T-cell (primary cell): Measurements from ENCODE around the gene FA2H. TPM values are rescaled to one million over a fixed set of nuclear protein-coding genes. Genes with fewer than 3 reads are reported as not detected.

Experiments
- ATAC-seq, 4 experiments: fragments of 200-7000 bp in 3 of 4; fragments of 150-1000 bp in 1 of 4; cut with Tn5 transposase; replicated peaks in 1 of 4; 1 replicate in 3 of 4; 2 replicates in 1 of 4; pipeline ENCODE4 v1.10.0; 2021; ENCODE audit warnings: moderate library complexity in 3 of 4, mild to moderate bottlenecking in 2 of 4, moderate number of reproducible peaks in 1 of 4
- CTCF ChIA-PET, 2 donors: fragments of 300-600 bp; sonication (Branson Sonifier 250); formaldehyde crosslinking; loops; one replicate each; lab custom pipeline; 2022; ENCODE audit warnings: antibody characterized with exemption in 2 of 2; lab: Charles Lee
- POLR2A ChIA-PET, 2 donors: fragments of 300-600 bp; sonication (Branson Sonifier 250); formaldehyde crosslinking; loops; one replicate each; lab custom pipeline; 2022; ENCODE audit warnings: antibody characterized with exemption in 2 of 2; lab: Charles Lee
- DNase-seq, 35 experiments: peaks; one replicate each; pipeline versions ENCODE4 v3.0.0 to v3.0.0-alpha.2; 2013 to 2023
- H3K27ac ChIP-seq: one replicate; pipeline ENCODE4 v1.5.1; 2013; ENCODE audit warnings: low read length
- H3K27me3 ChIP-seq, 2 experiments: replicated peaks in 1 of 2; 1 replicate in 1 of 2; 2 replicates in 1 of 2; pipeline versions ENCODE4 v1.6.1 to v1.7.0; 2013; ENCODE audit warnings: low read length in 1 of 2, mixed read lengths in 1 of 2; ENCODE audit not compliant: control insufficient read depth in 2 of 2, insufficient read depth in 2 of 2; ENCODE audit errors: extremely low read depth in 1 of 2
- H3K36me3 ChIP-seq, 2 donors: 1 replicate in 1 of 2; 2 replicates in 1 of 2; pipeline versions ENCODE4 v1.6.1 to v1.7.0; 2013; ENCODE audit warnings: low read length in 1 of 2; ENCODE audit not compliant: control insufficient read depth in 2 of 2, insufficient read depth in 1 of 2; ENCODE audit errors: extremely low read depth in 1 of 2
- H3K4me1 ChIP-seq, 2 experiments: 1 replicate in 1 of 2; 2 replicates in 1 of 2; pipeline versions ENCODE4 v1.6.1 to v1.7.0; 2013; ENCODE audit warnings: low read length in 2 of 2, mixed read lengths in 1 of 2; ENCODE audit not compliant: insufficient read depth in 2 of 2, control insufficient read depth in 1 of 2; ENCODE audit errors: extremely low read depth in 1 of 2
- H3K4me3 ChIP-seq, 2 donors: 1 replicate in 1 of 2; 2 replicates in 1 of 2; pipeline versions ENCODE4 v1.5.1 to v1.7.0; 2013; ENCODE audit warnings: mild to moderate bottlenecking in 2 of 2, low read length in 1 of 2, moderate library complexity in 1 of 2; ENCODE audit not compliant: control insufficient read depth in 1 of 2; ENCODE audit errors: extremely low read depth in 1 of 2
- H3K9me3 ChIP-seq: 2 replicates; pipeline ENCODE4 v1.7.0; 2013
- H3K27ac Mint-ChIP-seq, 2 donors: one replicate each; pipeline ENCODE4 v1.8.0; 2020 to 2021; ENCODE audit warnings: mild to moderate bottlenecking in 2 of 2, mixed read lengths in 2 of 2
- H3K27me3 Mint-ChIP-seq, 2 donors: one replicate each; pipeline ENCODE4 v1.8.0; 2021 to 2022; ENCODE audit warnings: mixed read lengths in 2 of 2
- H3K36me3 Mint-ChIP-seq: one replicate; pipeline ENCODE4 v1.8.0; 2021; ENCODE audit warnings: mixed read lengths
- H3K4me1 Mint-ChIP-seq, 3 donors: one replicate each; pipeline ENCODE4 v1.8.0; 2020 to 2022; ENCODE audit warnings: mixed read lengths in 3 of 3, mild to moderate bottlenecking in 1 of 3
- H3K4me3 Mint-ChIP-seq, 3 donors: one replicate each; pipeline ENCODE4 v1.8.0; 2020 to 2022; ENCODE audit warnings: mild to moderate bottlenecking in 3 of 3, mixed read lengths in 3 of 3, moderate library complexity in 3 of 3
- H3K9me3 Mint-ChIP-seq, 3 donors: one replicate each; pipeline ENCODE4 v1.8.0; 2020 to 2022; ENCODE audit warnings: mixed read lengths in 3 of 3
- WGBS: methylation state at CpG from one replicate; pipeline ENCODE4 v1.1.5; 2013; ENCODE audit warnings: missing lambda C conversion rate; ENCODE audit not compliant: insufficient coverage; 5-methylcytosine and 5-hydroxymethylcytosine counted together
- total RNA-seq, 35 experiments: library from RNA in 6 of 35; stranded (reverse) in 6 of 35; fragments of 120-200 nt in 1 of 35; gene quantifications; one replicate each; pipeline versions ENCODE4 v1.2.1 to v1.2.4 and lab custom pipeline; 2013 to 2026

Gene FA2H
- total RNA-seq, 5 donors from 2014 or later (not counting 1 experiment from before 2014, with no cell fraction given) = 0.23 to 0.39 (median 0.35) TPM; not detected in 2

DNA sequence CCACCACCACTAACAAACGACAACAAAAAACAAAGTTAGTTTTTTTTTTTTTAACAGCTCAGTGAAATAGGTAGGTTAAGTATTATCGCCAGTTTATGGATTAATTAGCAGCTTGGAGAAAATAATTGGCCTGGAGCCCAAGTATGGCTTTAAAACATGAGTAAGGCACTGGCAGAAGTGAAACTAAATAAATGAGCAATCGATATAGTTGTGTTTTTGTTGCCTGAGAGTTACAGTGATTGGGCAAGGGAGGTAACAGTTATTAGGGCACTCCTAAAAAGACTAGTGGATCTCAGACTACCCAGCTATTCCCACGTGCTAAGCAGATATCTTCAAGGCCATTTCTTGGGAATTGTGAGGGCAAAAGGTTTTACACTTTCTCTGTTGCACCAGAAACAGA, 76.4 kb downstream of the FA2H start:
- peaks cover 0 to 14% of the 10 kb centered on the region in 2 donors for H3K36me3 ChIP-seq
- POLR2A ChIA-PET = interaction anchor here in 1 of 2 donors (0.6 kb wide), 2 partner anchors 131 to 319 kb away, joined by 3 read pairs; no protein-coding TSS in a partner anchor
- H3K27me3 ChIP-seq = no peaks in the 10 kb centered on the region
- peak overlapping the region in 1 of 2 donors; percentile 22 for H3K4me3 ChIP-seq
- H3K27ac Mint-ChIP-seq = peak overlapping the region; percentile 86 to 91
- no peak for ATAC-seq
- no peaks in the 10 kb centered on the region for H3K27me3 Mint-ChIP-seq
- peaks cover 15 to 35% of the 10 kb centered on the region in 2 experiments for H3K4me1 ChIP-seq
- no peaks in the 10 kb centered on the region for H3K9me3 Mint-ChIP-seq
- no peaks in the 10 kb centered on the region for H3K9me3 ChIP-seq
- peak overlapping the region; percentile 74 to 100 (median 99) for H3K4me3 Mint-ChIP-seq
- H3K36me3 Mint-ChIP-seq = peaks cover 21% of the 10 kb centered on the region
- WGBS = 56% methylated on average over 2 of the region's 4 CpGs
- CTCF ChIA-PET = interaction anchor here in 1 of 2 donors (0.7 kb wide), 1 partner anchor 12 kb away, joined by 3 read pairs; no protein-coding TSS in a partner anchor
- H3K4me1 Mint-ChIP-seq = peaks cover 59 to 70% (median 60%) of the 10 kb centered on the region in 3 donors
- DNase-seq = no peak
- peak overlapping the region; percentile 78 for H3K27ac ChIP-seq

DNA sequence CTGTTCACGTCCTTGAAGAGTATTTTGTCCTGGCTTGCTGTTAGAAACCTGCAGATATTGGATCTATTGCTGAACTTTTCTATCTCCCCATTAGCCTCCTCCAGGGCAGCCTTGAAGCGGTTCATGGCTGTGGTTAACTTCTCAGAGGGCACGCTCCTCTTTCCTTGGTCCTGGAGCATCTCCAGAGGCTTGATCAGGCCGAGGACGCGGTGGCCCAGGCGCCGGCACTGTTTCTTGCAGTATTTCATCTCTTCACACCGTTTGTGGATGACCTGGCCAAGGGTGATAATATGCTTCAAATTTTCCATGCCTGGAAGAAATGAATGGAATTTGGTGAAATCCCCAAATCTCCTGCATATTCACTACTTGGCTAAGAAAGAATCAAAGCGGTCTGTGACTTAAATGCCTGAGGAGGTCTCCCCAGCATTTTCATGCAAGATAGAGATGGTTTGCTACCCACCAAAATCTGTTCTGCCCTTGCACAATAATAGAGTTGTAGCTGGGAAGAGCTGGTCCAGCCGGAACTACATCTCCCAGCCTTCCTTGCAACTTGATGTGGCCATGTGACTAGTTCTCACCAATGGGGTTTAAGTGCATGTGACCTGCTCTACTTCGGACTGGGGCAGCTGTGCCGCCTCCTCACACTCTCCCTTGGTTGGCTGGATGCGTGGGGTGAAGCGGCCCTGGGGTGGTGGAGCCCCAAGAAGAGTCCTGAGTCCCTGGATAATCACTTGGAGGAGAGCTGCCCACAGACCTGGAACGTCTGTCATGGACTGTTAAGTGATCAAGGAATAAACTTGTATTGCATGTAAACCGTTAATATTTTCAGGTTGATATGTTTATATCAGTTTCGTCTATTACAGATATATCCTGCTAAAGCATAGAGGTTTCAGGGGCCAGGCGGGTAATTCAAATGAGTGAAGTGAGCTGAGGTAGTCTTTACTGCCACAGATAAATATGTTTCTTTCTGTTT, 78.9 kb downstream of the FA2H start:
- peak overlapping the region in 1 of 2 donors; percentile 38 for H3K4me3 ChIP-seq
- Mint-ChIP-seq H3K4me3 (peak overlapping the region; percentile 74 to 81 (median 78)), H3K27me3 (no peaks in the 10 kb centered on the region), H3K36me3 (peaks cover 40% of the 10 kb centered on the region), H3K4me1 (peaks cover 52 to 67% (median 57%) of the 10 kb centered on the region in 3 donors), H3K27ac (peak overlapping the region; percentile 74 to 90), H3K9me3 (no peaks in the 10 kb centered on the region)
- H3K27me3 ChIP-seq = no peaks in the 10 kb centered on the region
- CTCF ChIA-PET = interaction anchor here in 1 of 2 donors (0.7 kb wide), 1 partner anchor 8 kb away, joined by 3 read pairs; no protein-coding TSS in a partner anchor
- peak; percentile 19 to 82 (median 57) for DNase-seq
- POLR2A ChIA-PET = interaction anchor here in 1 of 2 donors (0.5 kb wide), 1 partner anchor 87 kb away, joined by 3 read pairs; no protein-coding TSS in a partner anchor
- H3K9me3 ChIP-seq = no peaks in the 10 kb centered on the region
- 100% methylated on average over 1 of the region's 19 CpGs for WGBS
- H3K27ac ChIP-seq = peak overlapping the region; percentile 34
- peaks cover 10 to 26% of the 10 kb centered on the region in 2 experiments for H3K4me1 ChIP-seq
- peak; percentile 60 to 87 (median 65) for ATAC-seq
- peaks cover 0 to 35% of the 10 kb centered on the region in 2 donors for H3K36me3 ChIP-seq

DNA sequence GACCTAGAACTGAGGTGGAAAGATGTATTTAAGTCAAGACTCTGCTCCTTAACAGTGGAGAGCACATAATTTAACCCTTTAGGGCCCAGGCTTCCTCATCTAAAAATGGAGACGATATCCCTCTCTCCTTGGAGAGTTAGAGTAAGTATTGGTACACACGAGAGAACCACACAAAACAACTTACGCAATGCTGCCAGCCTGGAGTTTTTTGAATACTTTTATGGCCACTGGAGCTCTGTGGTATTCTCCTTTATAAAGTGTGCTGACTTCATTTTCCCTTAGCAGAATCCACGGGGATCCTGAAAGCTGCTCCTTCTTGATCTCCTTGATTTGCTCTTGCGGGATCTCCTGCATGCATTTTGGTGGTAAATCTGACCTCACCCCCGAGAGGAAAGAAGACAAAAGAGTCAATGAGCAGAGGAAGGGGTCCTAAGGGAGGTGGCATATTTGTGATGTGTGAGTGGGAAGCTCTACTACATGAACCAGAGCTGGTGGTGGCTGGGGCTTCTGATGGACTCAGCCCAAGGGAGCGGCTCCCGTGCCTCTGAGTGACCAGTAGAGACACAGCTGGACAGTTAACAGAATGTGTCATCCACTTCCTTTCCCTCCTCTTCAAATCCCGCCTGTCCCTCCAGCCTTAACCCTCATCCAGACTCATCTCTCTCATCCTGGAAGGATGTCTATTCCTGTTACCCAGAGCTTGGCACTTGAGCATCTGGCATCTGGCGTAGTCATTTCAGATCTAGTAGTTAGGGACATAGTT, 83.3 kb downstream of the FA2H start:
- H3K27me3 ChIP-seq = no peaks in the 10 kb centered on the region
- no peaks in the 10 kb centered on the region for H3K27me3 Mint-ChIP-seq
- no peaks in the 10 kb centered on the region for H3K9me3 Mint-ChIP-seq
- H3K4me1 ChIP-seq = peaks cover 0 to 5% of the 10 kb centered on the region in 2 experiments
- POLR2A ChIA-PET = no interaction called here
- 85% methylated on average over 3 of the region's 10 CpGs for WGBS
- H3K27ac Mint-ChIP-seq = no peak overlapping the region
- H3K27ac ChIP-seq = no peak overlapping the region
- peaks cover 60% of the 10 kb centered on the region for H3K36me3 Mint-ChIP-seq
- DNase-seq (no peak), ATAC-seq (no peak)
- H3K4me3 ChIP-seq = no peak overlapping the region
- peaks cover 23 to 28% (median 26%) of the 10 kb centered on the region in 3 donors for H3K4me1 Mint-ChIP-seq
- no peak overlapping the region for H3K4me3 Mint-ChIP-seq
- peaks cover 5 to 56% of the 10 kb centered on the region in 2 donors for H3K36me3 ChIP-seq
- H3K9me3 ChIP-seq = no peaks in the 10 kb centered on the region
- CTCF ChIA-PET = no interaction called here

DNA sequence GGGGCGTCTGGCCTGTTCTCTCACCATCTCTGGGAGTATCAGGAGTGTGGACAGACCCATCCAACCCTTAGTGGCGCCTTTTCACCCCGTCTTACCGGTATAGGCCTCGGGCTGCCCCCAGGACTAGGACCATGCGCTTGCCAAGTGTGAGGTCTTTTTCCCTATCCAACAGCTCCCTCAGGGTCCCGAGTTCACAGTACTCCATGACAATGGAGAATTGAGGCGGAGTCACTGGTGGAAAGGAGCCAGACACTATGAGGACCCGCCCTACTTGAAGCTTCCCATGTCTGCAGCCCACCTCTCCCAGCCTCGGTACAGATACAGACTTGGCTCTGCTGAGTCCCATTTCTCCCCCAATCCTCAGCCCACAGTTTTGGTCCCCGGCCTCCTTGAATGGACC, 92.1 kb downstream of the FA2H start:
- Histone ChIP-seq H3K27me3 (no peaks in the 10 kb centered on the region), H3K9me3 (no peaks in the 10 kb centered on the region), H3K4me1 (no peaks in the 10 kb centered on the region), H3K27ac (no peak overlapping the region), H3K36me3 (peaks cover 10 to 57% of the 10 kb centered on the region in 2 donors), H3K4me3 (no peak overlapping the region)
- Mint-ChIP-seq H3K27ac (no peak overlapping the region), H3K4me1 (peaks cover 0 to 2% (median 0%) of the 10 kb centered on the region in 3 donors), H3K4me3 (no peak overlapping the region), H3K9me3 (no peaks in the 10 kb centered on the region), H3K36me3 (peaks cover 32% of the 10 kb centered on the region), H3K27me3 (no peaks in the 10 kb centered on the region)
- DNase-seq = no peak
- CTCF ChIA-PET = no interaction called here
- POLR2A ChIA-PET = no interaction called here
- no peak for ATAC-seq
- 100% methylated on average over 5 of the region's 11 CpGs for WGBS

DNA sequence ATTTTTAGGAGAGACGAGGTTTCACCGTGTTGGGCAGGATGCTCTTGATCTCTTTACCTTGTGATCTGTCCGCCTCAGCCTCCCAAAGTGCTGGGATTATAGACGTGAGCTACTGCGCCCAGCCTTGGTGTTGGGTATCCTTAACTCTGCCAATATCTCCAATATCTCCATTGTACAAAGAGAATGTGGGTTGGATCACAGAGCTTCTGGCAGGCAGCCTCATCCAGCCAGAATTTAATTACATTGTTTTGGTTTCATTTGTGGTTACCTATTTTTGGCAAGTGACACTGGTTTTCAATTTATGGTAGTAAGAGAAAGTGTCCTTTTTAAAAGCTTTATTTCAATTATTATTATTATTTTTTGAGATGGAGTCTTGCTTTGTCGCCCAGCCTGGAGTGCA, 93.9 kb downstream of the FA2H start:
- DNase-seq (no peak), ATAC-seq (no peak)
- Histone ChIP-seq H3K27me3 (no peaks in the 10 kb centered on the region), H3K9me3 (no peaks in the 10 kb centered on the region), H3K27ac (no peak overlapping the region), H3K4me3 (no peak overlapping the region), H3K4me1 (no peaks in the 10 kb centered on the region), H3K36me3 (peaks cover 19 to 57% of the 10 kb centered on the region in 2 donors)
- CTCF ChIA-PET = no interaction called here
- POLR2A ChIA-PET = no interaction called here
- Mint-ChIP-seq H3K27me3 (no peaks in the 10 kb centered on the region), H3K36me3 (peaks cover 36% of the 10 kb centered on the region), H3K27ac (no peak overlapping the region), H3K4me3 (no peak overlapping the region), H3K9me3 (no peaks in the 10 kb centered on the region), H3K4me1 (peaks cover 0 to 2% (median 0%) of the 10 kb centered on the region in 3 donors)
- no CpG with 5 or more reads among the region's 6 CpGs for WGBS

DNA sequence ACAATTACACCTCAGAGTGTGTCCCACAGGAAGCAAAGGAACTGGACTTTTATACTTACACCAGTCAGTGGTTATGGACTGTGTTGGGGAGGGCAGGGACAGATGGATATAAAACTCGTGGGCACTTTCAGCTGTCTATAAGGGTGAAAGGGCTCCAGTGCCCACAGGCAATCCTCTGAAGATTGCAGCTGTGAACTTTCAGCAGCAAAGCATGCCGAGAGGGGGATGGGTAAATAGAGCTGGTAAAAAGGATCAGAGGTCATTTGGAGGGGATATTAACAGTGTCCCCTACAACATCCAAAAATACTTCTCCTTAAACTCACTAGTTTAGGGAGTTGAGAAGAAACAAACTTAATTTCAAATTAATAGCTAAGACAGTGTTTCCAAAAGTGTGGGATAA, 94.6 kb downstream of the FA2H start:
- peaks cover 36% of the 10 kb centered on the region for H3K36me3 Mint-ChIP-seq
- peaks cover 19 to 57% of the 10 kb centered on the region in 2 donors for H3K36me3 ChIP-seq
- CTCF ChIA-PET = no interaction called here

More for the DNA sequence above, 94.6 kb downstream of the FA2H start:
- WGBS = no CpG with 5 or more reads among the region's 2 CpGs
- H3K4me3 ChIP-seq = no peak overlapping the region
- POLR2A ChIA-PET = no interaction called here
- H3K27ac Mint-ChIP-seq = no peak overlapping the region
- H3K27ac ChIP-seq = no peak overlapping the region
- no peaks in the 10 kb centered on the region for H3K27me3 ChIP-seq
- H3K9me3 Mint-ChIP-seq = no peaks in the 10 kb centered on the region
- no peak for ATAC-seq
- H3K27me3 Mint-ChIP-seq = no peaks in the 10 kb centered on the region
- no peaks in the 10 kb centered on the region for H3K4me1 ChIP-seq
- DNase-seq = no peak
- H3K9me3 ChIP-seq = no peaks in the 10 kb centered on the region
- H3K4me3 Mint-ChIP-seq = no peak overlapping the region
- H3K4me1 Mint-ChIP-seq = peaks cover 0 to 2% (median 0%) of the 10 kb centered on the region in 3 donors
